Liver (tissue), 9 donors: Measurements from ENCODE around the gene WNT2B. TPM values are rescaled to one million over a fixed set of nuclear protein-coding genes. Genes with fewer than 3 reads are reported as not detected.
A peak's percentile ranks its signal among the peaks of the same experiment; 100 is the strongest.
"Not testable (repeated sequence)": the region's sequence is repeated elsewhere in the genome, so short reads cannot be mapped to it uniquely, and the experiment has no call there.

Experiments
- DNase-seq: peaks from one replicate; pipeline ENCODE4 v3.0.0-alpha.2; 2017; ENCODE audit warnings: low spot score
- H3K27ac ChIP-seq, 2 donors: one replicate each; pipeline ENCODE4 v1.7.0; 2013; ENCODE audit warnings: inconsistent platforms in 2 of 2, low read length in 2 of 2, control low read depth in 1 of 2, low read depth in 1 of 2, mild to moderate bottlenecking in 1 of 2
- H3K27me3 ChIP-seq, 4 donors: one replicate each; pipeline versions ENCODE4 v1.6.1 to v1.7.0; 2013; ENCODE audit warnings: low read length in 3 of 4, inconsistent platforms in 1 of 4, mild to moderate bottlenecking in 1 of 4, moderate library complexity in 1 of 4; ENCODE audit not compliant: control insufficient read depth in 4 of 4, insufficient read depth in 4 of 4
- H3K36me3 ChIP-seq, 4 donors: one replicate each; pipeline versions ENCODE4 v1.6.1 to v1.7.0; 2013; ENCODE audit warnings: low read length in 3 of 4, mild to moderate bottlenecking in 3 of 4, low read depth in 1 of 4, moderate library complexity in 1 of 4; ENCODE audit not compliant: control insufficient read depth in 4 of 4, insufficient read depth in 3 of 4
- H3K4me1 ChIP-seq, 4 donors: one replicate each; pipeline versions ENCODE4 v1.6.1 to v1.7.0; 2013; ENCODE audit warnings: low read length in 3 of 4, mild to moderate bottlenecking in 3 of 4, moderate library complexity in 1 of 4; ENCODE audit not compliant: control insufficient read depth in 4 of 4, insufficient read depth in 4 of 4
- H3K4me3 ChIP-seq, 3 donors: one replicate each; pipeline versions ENCODE4 v1.6.1 to v1.7.0; 2013; ENCODE audit warnings: low read length in 3 of 3, control low read depth in 1 of 3, low read depth in 1 of 3, mild to moderate bottlenecking in 1 of 3
- H3K9ac ChIP-seq, 2 donors: one replicate each; pipeline ENCODE4 v1.7.0; 2013; ENCODE audit warnings: low read length in 2 of 2, mild to moderate bottlenecking in 2 of 2, moderate library complexity in 2 of 2, control low read depth in 1 of 2, low read depth in 1 of 2
- H3K9me3 ChIP-seq, 4 donors: one replicate each; pipeline versions ENCODE4 v1.6.1 to v1.7.0; 2013; ENCODE audit warnings: low read length in 3 of 4; ENCODE audit not compliant: control insufficient read depth in 4 of 4
- CTCF ChIP-seq: fragments of 150-350 bp; IDR thresholded peaks from 2 replicates; pipeline ENCODE4 v1.5.1; 2017; ENCODE audit warnings: improper control_type of control experiment, low read depth, low read length; ENCODE audit not compliant: missing input control
- EGR1 ChIP-seq, 2 donors: IDR thresholded peaks; 2 replicates each; pipeline ENCODE4 v1.6.1; 2016 to 2018; ENCODE audit warnings: antibody characterized with exemption in 2 of 2, low read depth in 2 of 2
- FOXA1 ChIP-seq: IDR thresholded peaks from 2 replicates; pipeline ENCODE4 v1.6.1; 2016; ENCODE audit warnings: antibody characterized with exemption
- FOXA2 ChIP-seq: IDR thresholded peaks from 2 replicates; pipeline ENCODE4 v1.6.1; 2016; ENCODE audit warnings: antibody characterized with exemption
- GABPA ChIP-seq, 2 donors: IDR thresholded peaks in 1 of 2; conservative IDR thresholded peaks in 1 of 2; 2 replicates each; pipeline ENCODE4 v1.6.1; 2016; ENCODE audit warnings: antibody characterized with exemption in 2 of 2, mild to moderate bottlenecking in 1 of 2, moderate library complexity in 1 of 2
- HNF4A ChIP-seq, 2 donors: conservative IDR thresholded peaks; 2 replicates each; pipeline ENCODE4 v1.6.1; 2016; ENCODE audit warnings: antibody characterized with exemption in 2 of 2, mild to moderate bottlenecking in 2 of 2
- HNF4G ChIP-seq: IDR thresholded peaks from 2 replicates; pipeline ENCODE4 v1.6.1; 2016; ENCODE audit warnings: antibody characterized with exemption
- JUND ChIP-seq, 2 donors: IDR thresholded peaks; 2 replicates each; pipeline ENCODE4 v1.6.1; 2016; ENCODE audit warnings: antibody characterized with exemption in 2 of 2
- MAX ChIP-seq: IDR thresholded peaks from 2 replicates; pipeline ENCODE4 v1.6.1; 2016; ENCODE audit warnings: antibody characterized with exemption
- NR2F2 ChIP-seq: IDR thresholded peaks from 2 replicates; pipeline ENCODE4 v1.6.1; 2016; ENCODE audit warnings: antibody characterized with exemption
- RAD21 ChIP-seq, 2 donors: IDR thresholded peaks; 2 replicates each; pipeline ENCODE4 v1.6.1; 2016; ENCODE audit warnings: antibody characterized with exemption in 2 of 2, mild to moderate bottlenecking in 2 of 2
- RXRA ChIP-seq, 2 donors: IDR thresholded peaks; 2 replicates each; pipeline ENCODE4 v1.6.1; 2017 to 2018; ENCODE audit warnings: antibody characterized with exemption in 2 of 2, mild to moderate bottlenecking in 1 of 2
- SP1 ChIP-seq: IDR thresholded peaks from 2 replicates; pipeline ENCODE4 v1.6.1; 2018; ENCODE audit warnings: antibody characterized with exemption, mild to moderate bottlenecking
- TAF1 ChIP-seq: conservative IDR thresholded peaks from 2 replicates; pipeline ENCODE4 v1.6.1; 2016; ENCODE audit warnings: antibody characterized with exemption, mild to moderate bottlenecking
- YY1 ChIP-seq: IDR thresholded peaks from 2 replicates; pipeline ENCODE4 v1.6.1; 2016; ENCODE audit warnings: antibody characterized with exemption, mild to moderate bottlenecking
- ZBTB33 ChIP-seq: IDR thresholded peaks from 2 replicates; pipeline ENCODE4 v1.6.1; 2016; ENCODE audit warnings: antibody characterized with exemption
- WGBS: extraction: QIAGEN DNeasy Blood & Tissue Kit; methylation state at CpG from one replicate; pipeline ENCODE4 v1.1.7; 2013; 5-methylcytosine and 5-hydroxymethylcytosine counted together
- polyA plus RNA-seq, 2 donors: library from polyadenylated mRNA; stranded (reverse) in 1 of 2; unstranded in 1 of 2; fragments of 200-250 nt in 1 of 2; fragments of >200 nt in 1 of 2; fragmentation: Nextera tagmentation in 1 of 2; extraction: Ambion mirVana in 1 of 2; gene quantifications; one replicate each; pipeline versions ENCODE4 v1.2.1 to v1.2.3, GENCODE V29; 2013 to 2015
- total RNA-seq, 2 donors: library from RNA; depleted of rRNA; stranded (reverse); fragments of >200 nt; gene quantifications; one replicate each; pipeline ENCODE4 v1.2.3, GENCODE V29; 2014
- TF ChIP-seq, protein P1 (sequence below): IDR thresholded peaks from 2 replicates; pipeline ENCODE4 v1.6.1; 2016; ENCODE audit warnings: antibody characterized with exemption, mild to moderate bottlenecking
- TF ChIP-seq, protein P2 (sequence below): IDR thresholded peaks from 2 replicates; pipeline ENCODE4 v1.6.1; 2016; ENCODE audit warnings: antibody characterized with exemption
- donor health status: healthy.
- donor health status: healthy.
- donor health status: healthy.
- donor health status: healthy.
- donor health status: healthy.

Gene WNT2B
- total and polyA plus RNA-seq, 4 donors, result 0.07 to 0.92 (median 0.38) TPM

GRCh38 chr1:112466078-112466660, 42.6 kb upstream of the WNT2B start:
- no peak for TF ChIP-seq GABPA (IDR thresholded peaks at IDR 0.05 in 1 of 2, conservative IDR thresholded peaks at IDR 0.05 in 1 of 2)
- no peak for TF ChIP-seq TAF1
- TF ChIP-seq NR2F2, result peak; percentile 33
- peak; percentile 79 for TF ChIP-seq CTCF
- TF ChIP-seq ZBTB33, result no peak
- no peak for TF ChIP-seq JUND (IDR thresholded peaks at IDR 0.05)
- peak; percentile 37 for TF ChIP-seq YY1
- peak; percentile 37 to 51 for TF ChIP-seq RXRA (IDR thresholded peaks at IDR 0.05)
- TF ChIP-seq EGR1 (IDR thresholded peaks at IDR 0.05; ENCODE audit: low read depth in 2 of 2), result no peak
- TF ChIP-seq, protein P1, sequence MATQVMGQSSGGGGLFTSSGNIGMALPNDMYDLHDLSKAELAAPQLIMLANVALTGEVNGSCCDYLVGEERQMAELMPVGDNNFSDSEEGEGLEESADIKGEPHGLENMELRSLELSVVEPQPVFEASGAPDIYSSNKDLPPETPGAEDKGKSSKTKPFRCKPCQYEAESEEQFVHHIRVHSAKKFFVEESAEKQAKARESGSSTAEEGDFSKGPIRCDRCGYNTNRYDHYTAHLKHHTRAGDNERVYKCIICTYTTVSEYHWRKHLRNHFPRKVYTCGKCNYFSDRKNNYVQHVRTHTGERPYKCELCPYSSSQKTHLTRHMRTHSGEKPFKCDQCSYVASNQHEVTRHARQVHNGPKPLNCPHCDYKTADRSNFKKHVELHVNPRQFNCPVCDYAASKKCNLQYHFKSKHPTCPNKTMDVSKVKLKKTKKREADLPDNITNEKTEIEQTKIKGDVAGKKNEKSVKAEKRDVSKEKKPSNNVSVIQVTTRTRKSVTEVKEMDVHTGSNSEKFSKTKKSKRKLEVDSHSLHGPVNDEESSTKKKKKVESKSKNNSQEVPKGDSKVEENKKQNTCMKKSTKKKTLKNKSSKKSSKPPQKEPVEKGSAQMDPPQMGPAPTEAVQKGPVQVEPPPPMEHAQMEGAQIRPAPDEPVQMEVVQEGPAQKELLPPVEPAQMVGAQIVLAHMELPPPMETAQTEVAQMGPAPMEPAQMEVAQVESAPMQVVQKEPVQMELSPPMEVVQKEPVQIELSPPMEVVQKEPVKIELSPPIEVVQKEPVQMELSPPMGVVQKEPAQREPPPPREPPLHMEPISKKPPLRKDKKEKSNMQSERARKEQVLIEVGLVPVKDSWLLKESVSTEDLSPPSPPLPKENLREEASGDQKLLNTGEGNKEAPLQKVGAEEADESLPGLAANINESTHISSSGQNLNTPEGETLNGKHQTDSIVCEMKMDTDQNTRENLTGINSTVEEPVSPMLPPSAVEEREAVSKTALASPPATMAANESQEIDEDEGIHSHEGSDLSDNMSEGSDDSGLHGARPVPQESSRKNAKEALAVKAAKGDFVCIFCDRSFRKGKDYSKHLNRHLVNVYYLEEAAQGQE, result no peak
- peak; percentile 88 to 93 for TF ChIP-seq RAD21 (IDR thresholded peaks at IDR 0.05)
- TF ChIP-seq HNF4A (conservative IDR thresholded peaks at IDR 0.05), result no peak
- TF ChIP-seq MAX, result peak; percentile 75
- TF ChIP-seq HNF4G, result no peak
- TF ChIP-seq, protein P2, sequence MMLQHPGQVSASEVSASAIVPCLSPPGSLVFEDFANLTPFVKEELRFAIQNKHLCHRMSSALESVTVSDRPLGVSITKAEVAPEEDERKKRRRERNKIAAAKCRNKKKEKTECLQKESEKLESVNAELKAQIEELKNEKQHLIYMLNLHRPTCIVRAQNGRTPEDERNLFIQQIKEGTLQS, result no peak
- no peak for TF ChIP-seq FOXA1
- TF ChIP-seq SP1, result peak; percentile 39
- no peak for TF ChIP-seq FOXA2
- H3K4me3 ChIP-seq, result peak overlapping the region in 2 of 3 donors; percentile 9 to 28
- H3K9ac ChIP-seq, result no peak overlapping the region
- H3K36me3 ChIP-seq, result no peaks in the 10 kb centered on the region
- DNase-seq, result peak; percentile 89
- no peaks in the 10 kb centered on the region for H3K9me3 ChIP-seq
- WGBS, result 4% methylated on average over 31 of the region's 31 CpGs
- H3K4me1 ChIP-seq, result peaks cover 0 to 10% (median 6%) of the 10 kb centered on the region in 4 donors
- H3K27me3 ChIP-seq, result no peaks in the 10 kb centered on the region
- H3K27ac ChIP-seq, result peak overlapping the region in 1 of 2 donors; percentile 32

GRCh38 chr1:112470324-112470723, 38.4 kb upstream of the WNT2B start:
- 91% methylated on average over 7 of the region's 7 CpGs for WGBS
- not testable (repeated sequence) for H3K27me3 ChIP-seq, H3K4me3 ChIP-seq, H3K9ac ChIP-seq, H3K4me1 ChIP-seq, H3K36me3 ChIP-seq, DNase-seq, H3K27ac ChIP-seq, H3K9me3 ChIP-seq
